ENCODE data around the gene EFCAB13. TPM values are rescaled to one million over a fixed set of nuclear protein-coding genes. Genes with fewer than 3 reads are reported as not detected.

Gene EFCAB13
- total RNA-seq, 1 donor from 2014 or later, result 5.2 TPM

GRCh38 chr17:47332287-47332686 is 8.5 kb downstream of the EFCAB13 start:
- Mint-ChIP-seq H3K27me3 (no peaks in the 10 kb centered on the region), H3K36me3 (ENCODE audit: insufficient read depth) (peaks cover 13% of the 10 kb centered on the region), H3K9me3 (ENCODE audit: low read depth) (peaks cover 21% of the 10 kb centered on the region), H3K4me1 (ENCODE audit: low read depth) (peaks cover 8% of the 10 kb centered on the region), H3K27ac (no peak overlapping the region), H3K4me3 (ENCODE audit: low read depth) (no peak overlapping the region)
- no peak for TF ChIP-seq CTCF (IDR thresholded peaks at IDR 0.05; ENCODE audit: unreplicated experiment)
- DNase-seq (ENCODE audit: low spot score, unreplicated experiment), result no peak

- H3K27ac Mint-ChIP-seq, result no peak overlapping the region
- no peak for TF ChIP-seq CTCF (IDR thresholded peaks at IDR 0.05; ENCODE audit: unreplicated experiment)
- peaks cover 21% of the 10 kb centered on the region for H3K9me3 Mint-ChIP-seq (ENCODE audit: low read depth)
- no peak for DNase-seq (ENCODE audit: low spot score, unreplicated experiment)
- H3K36me3 Mint-ChIP-seq (ENCODE audit: insufficient read depth), result peaks cover 12% of the 10 kb centered on the region
- H3K4me1 Mint-ChIP-seq (ENCODE audit: low read depth), result no peaks in the 10 kb centered on the region
- no peak overlapping the region for H3K4me3 Mint-ChIP-seq (ENCODE audit: low read depth)
- H3K27me3 Mint-ChIP-seq, result no peaks in the 10 kb centered on the region
Observed at GRCh38 chr17:47335101-47335936, 11.6 kb downstream of the EFCAB13 start.

- H3K9me3 Mint-ChIP-seq (ENCODE audit: low read depth), result peaks cover 11% of the 10 kb centered on the region
- no peak overlapping the region for H3K4me3 Mint-ChIP-seq (ENCODE audit: low read depth)
- TF ChIP-seq CTCF (IDR thresholded peaks at IDR 0.05; ENCODE audit: unreplicated experiment), result no peak
- H3K27ac Mint-ChIP-seq, result no peak overlapping the region
- peaks cover 6% of the 10 kb centered on the region for H3K36me3 Mint-ChIP-seq (ENCODE audit: insufficient read depth)
- no peaks in the 10 kb centered on the region for H3K4me1 Mint-ChIP-seq (ENCODE audit: low read depth)
- no peaks in the 10 kb centered on the region for H3K27me3 Mint-ChIP-seq
- DNase-seq (ENCODE audit: low spot score, unreplicated experiment), result no peak
Observed at GRCh38 chr17:47338026-47338425, 14.3 kb downstream of the EFCAB13 start.

GRCh38 chr17:47352848-47353247 is 29.1 kb downstream of the EFCAB13 start:
- H3K4me1 Mint-ChIP-seq (ENCODE audit: low read depth), result no peaks in the 10 kb centered on the region
- DNase-seq (ENCODE audit: low spot score, unreplicated experiment), result no peak

GRCh38 chr17:47358652-47359051 is 34.9 kb downstream of the EFCAB13 start:
- no peak for TF ChIP-seq CTCF (IDR thresholded peaks at IDR 0.05; ENCODE audit: unreplicated experiment)
- Mint-ChIP-seq H3K4me1 (ENCODE audit: low read depth) (no peaks in the 10 kb centered on the region), H3K36me3 (ENCODE audit: insufficient read depth) (peaks cover 2% of the 10 kb centered on the region), H3K27me3 (no peaks in the 10 kb centered on the region), H3K9me3 (ENCODE audit: low read depth) (peaks cover 18% of the 10 kb centered on the region), H3K27ac (no peak overlapping the region), H3K4me3 (ENCODE audit: low read depth) (no peak overlapping the region)
- DNase-seq (ENCODE audit: low spot score, unreplicated experiment), result no peak

More at GRCh38 chr17:47352848-47353247, 29.1 kb downstream of the EFCAB13 start:
- no peak overlapping the region for H3K4me3 Mint-ChIP-seq (ENCODE audit: low read depth)
- peaks cover 8% of the 10 kb centered on the region for H3K9me3 Mint-ChIP-seq (ENCODE audit: low read depth)
- TF ChIP-seq CTCF (IDR thresholded peaks at IDR 0.05; ENCODE audit: unreplicated experiment), result no peak
- H3K27ac Mint-ChIP-seq, result no peak overlapping the region
- H3K27me3 Mint-ChIP-seq, result no peaks in the 10 kb centered on the region
- peaks cover 2% of the 10 kb centered on the region for H3K36me3 Mint-ChIP-seq (ENCODE audit: insufficient read depth)

All from progenitor cell of endocrine pancreas (in vitro differentiated cells).